Measurements from ENCODE around the gene QSER1.

- TF ChIP-seq, protein P1, sequence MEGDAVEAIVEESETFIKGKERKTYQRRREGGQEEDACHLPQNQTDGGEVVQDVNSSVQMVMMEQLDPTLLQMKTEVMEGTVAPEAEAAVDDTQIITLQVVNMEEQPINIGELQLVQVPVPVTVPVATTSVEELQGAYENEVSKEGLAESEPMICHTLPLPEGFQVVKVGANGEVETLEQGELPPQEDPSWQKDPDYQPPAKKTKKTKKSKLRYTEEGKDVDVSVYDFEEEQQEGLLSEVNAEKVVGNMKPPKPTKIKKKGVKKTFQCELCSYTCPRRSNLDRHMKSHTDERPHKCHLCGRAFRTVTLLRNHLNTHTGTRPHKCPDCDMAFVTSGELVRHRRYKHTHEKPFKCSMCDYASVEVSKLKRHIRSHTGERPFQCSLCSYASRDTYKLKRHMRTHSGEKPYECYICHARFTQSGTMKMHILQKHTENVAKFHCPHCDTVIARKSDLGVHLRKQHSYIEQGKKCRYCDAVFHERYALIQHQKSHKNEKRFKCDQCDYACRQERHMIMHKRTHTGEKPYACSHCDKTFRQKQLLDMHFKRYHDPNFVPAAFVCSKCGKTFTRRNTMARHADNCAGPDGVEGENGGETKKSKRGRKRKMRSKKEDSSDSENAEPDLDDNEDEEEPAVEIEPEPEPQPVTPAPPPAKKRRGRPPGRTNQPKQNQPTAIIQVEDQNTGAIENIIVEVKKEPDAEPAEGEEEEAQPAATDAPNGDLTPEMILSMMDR (IDR thresholded peaks at IDR 0.05; ENCODE audit: poor library complexity) = no peak
- no peak for TF ChIP-seq EZH2 (IDR thresholded peaks at IDR 0.05; ENCODE audit: borderline replicate concordance)
Measured at GRCh38 chr11:32874132-32874531, 18.5 kb upstream of the QSER1 start.
